ENCODE data around the gene ANKRD33. TPM values are rescaled to one million over a fixed set of nuclear protein-coding genes. Genes with fewer than 3 reads are reported as not detected.

The ANKRD33 gene
- total RNA-seq, 1 experiment from 2014 or later, result 0.81 TPM

GRCh38 chr12:51873251-51873994 is 14.5 kb upstream of the ANKRD33 start:
- no peak overlapping the region for H2BK20ac ChIP-seq (ENCODE audit: low read depth, low read length, poor library complexity, severe bottlenecking)
- H3K4me1 ChIP-seq (ENCODE audit: insufficient read depth, low read length), result no peaks in the 10 kb centered on the region
- no peak overlapping the region for H2AK5ac ChIP-seq (ENCODE audit: insufficient read length, low read length)
- no peak overlapping the region for H3K4me2 ChIP-seq (ENCODE audit: insufficient read depth, insufficient read length, low read length)
- no peaks in the 10 kb centered on the region; a peak in 1 of 5 replicates for H3K9me3 Mint-ChIP-seq
- H2BK120ac ChIP-seq (ENCODE audit: low read depth, low read length, poor library complexity, severe bottlenecking), result no peak overlapping the region
- no peak overlapping the region for H3K27ac Mint-ChIP-seq
- no peak overlapping the region for H3K27ac ChIP-seq (ENCODE audit: insufficient read length, low read depth, low read length)
- H3K9ac ChIP-seq (ENCODE audit: extremely low read depth, insufficient read length, low read length), result no peak overlapping the region
- H2BK15ac ChIP-seq (ENCODE audit: low read depth, low read length), result no peak overlapping the region
- no peak overlapping the region for H2AFZ ChIP-seq (ENCODE audit: low read length)
- H3K18ac ChIP-seq (ENCODE audit: insufficient read length, low read depth, low read length), result no peak overlapping the region
- no peak for DNase-seq
- no peaks in the 10 kb centered on the region for H3K9me3 ChIP-seq (ENCODE audit: control insufficient read depth, low read depth, low read length)
- H3K4ac ChIP-seq (ENCODE audit: low read depth, low read length), result no peak overlapping the region
- no peak overlapping the region for H3K4me3 Mint-ChIP-seq
- peaks cover 7% of the 10 kb centered on the region; the same call in 1 of the 2 replicates for H3K27me3 ChIP-seq (ENCODE audit: insufficient read depth, low read length)
- no peak overlapping the region for H2BK5ac ChIP-seq (ENCODE audit: insufficient read length, low read length)
- no peak overlapping the region for H3K14ac ChIP-seq (ENCODE audit: insufficient read depth, low read length)
- no peaks in the 10 kb centered on the region for H4K20me1 ChIP-seq (ENCODE audit: control insufficient read depth, insufficient read depth, insufficient read length)
- H3K79me2 ChIP-seq (ENCODE audit: insufficient read depth, low read length), result no peaks in the 10 kb centered on the region
- H4K5ac ChIP-seq (ENCODE audit: insufficient read length, low read depth, low read length), result no peak overlapping the region
- peaks cover 40 to 56% of the 10 kb centered on the region in 2 experiments for H3K4me1 Mint-ChIP-seq
- H4K91ac ChIP-seq (ENCODE audit: insufficient read length, low read depth, low read length), result no peak overlapping the region
- H3K56ac ChIP-seq (ENCODE audit: insufficient read length, low read depth, low read length), result no peak overlapping the region
- H3K79me1 ChIP-seq (ENCODE audit: insufficient read depth, low read depth, low read length, poor library complexity, severe bottlenecking), result no peaks in the 10 kb centered on the region
- WGBS (ENCODE audit: extremely low coverage, insufficient read length, low lambda C conversion rate), result no CpG with 5 or more reads among the region's 8 CpGs
- TF ChIP-seq CTCF (conservative IDR thresholded peaks at IDR 0.05), result no peak
- no peak overlapping the region for H3K23ac ChIP-seq (ENCODE audit: insufficient read length, low read depth, low read length)
- peaks cover 14% of the 10 kb centered on the region for H3K23me2 ChIP-seq (ENCODE audit: insufficient read length, low read depth, low read length, poor library complexity, severe bottlenecking)
- no peak overlapping the region for H4K8ac ChIP-seq (replicated peaks; ENCODE audit: insufficient read length, low read depth, low read length)
- H3T11ph ChIP-seq (ENCODE audit: low read length), result no peak overlapping the region
- no peak overlapping the region for H2BK12ac ChIP-seq (ENCODE audit: insufficient read length, low read depth, low read length)
- H3K36me3 Mint-ChIP-seq (ENCODE audit: insufficient read depth in 1 of 3, low read depth in 3 of 3), result no peaks in the 10 kb centered on the region; a peak in 1 of 7 replicates
- H3K27me3 Mint-ChIP-seq (ENCODE audit: low read depth), result peaks cover 37% of the 10 kb centered on the region

Data from H9 (cell line).